AG04450 (cell line): ENCODE data around the gene HDAC10. TPM values are rescaled to one million over a fixed set of nuclear protein-coding genes. Genes with fewer than 3 reads are reported as not detected.
A peak's percentile ranks its signal among the peaks of the same experiment; 100 is the strongest.

Source experiments
- CTCF ChIA-PET: fragments of 300-600, 350-600 bp; formaldehyde crosslinking; extraction: SDS; loops from one replicate; lab custom pipeline; 2022; ENCODE audit warnings: antibody characterized with exemption, inconsistent platforms; lab: Charles Lee
- POLR2A ChIA-PET: fragments of 350-600 bp; formaldehyde crosslinking; extraction: SDS; loops from one replicate; lab custom pipeline; 2021; ENCODE audit warnings: antibody characterized with exemption, inconsistent platforms; lab: Yijun Ruan, JAX
- DNase-seq: peaks from one replicate; pipeline ENCODE4 v3.0.0-alpha.2; 2011; ENCODE audit warnings: low read depth, low spot score
- H3K27ac ChIP-seq: one replicate; pipeline ENCODE4 v1.5.1; 2012; ENCODE audit warnings: low read depth, low read length, control low read depth
- H3K27me3 ChIP-seq: one replicate; pipeline ENCODE4 v1.6.0; 2012; ENCODE audit warnings: low read length; ENCODE audit not compliant: control insufficient read depth, insufficient read depth
- H3K4me3 ChIP-seq: 2 replicates; pipeline ENCODE4 v1.5.1; 2011; ENCODE audit warnings: mild to moderate bottlenecking, low read depth, low read length, control low read depth
- H3K9me3 ChIP-seq: 2 replicates; pipeline ENCODE4 v1.5.1; 2012; ENCODE audit warnings: low read length; ENCODE audit not compliant: control insufficient read depth, insufficient read depth
- polyA plus RNA-seq: library from polyadenylated mRNA; depleted of rRNA; stranded (reverse); fragments of >200 nt; gene quantifications from 2 replicates; pipeline ENCODE4 v1.2.3, GENCODE V29; 2011
- TF ChIP-seq, protein P1 (sequence below): IDR thresholded peaks from 2 replicates; pipeline ENCODE4 v1.5.1; 2011; ENCODE audit warnings: low read depth, low read length, control low read depth, inconsistent platforms

Gene HDAC10
- polyA plus RNA-seq, 1 experiment = 7.0 TPM

GRCh38 chr22:50261615-50262459 is 10.8 kb upstream of the HDAC10 start, which contains the start of gene MAPK12:
TSS of gene MAPK12 (minus strand) at chr22:50261683. CDS start at chr22:50261509, 174 bp downstream.
- H3K27ac ChIP-seq = peak within 1 kb of the TSS; percentile 57
- ChIA-PET POLR2A (interaction anchor here (0.6 to 1.9 kb wide), 3 partner anchors 11 to 34 kb away, joined by 3 to 8 read pairs (median 7); partner anchors contain the start of gene HDAC10), CTCF (interaction anchor here (1.0 to 1.3 kb wide), 3 partner anchors 11 to 80 kb away, joined by 3 to 4 read pairs (median 3); partner anchors contain the start of gene HDAC10)
- peaks cover 4% of the 10 kb centered on the region; the same call in 1 of the 2 replicates for H3K9me3 ChIP-seq
- no peak for DNase-seq
- TF ChIP-seq, protein P1, sequence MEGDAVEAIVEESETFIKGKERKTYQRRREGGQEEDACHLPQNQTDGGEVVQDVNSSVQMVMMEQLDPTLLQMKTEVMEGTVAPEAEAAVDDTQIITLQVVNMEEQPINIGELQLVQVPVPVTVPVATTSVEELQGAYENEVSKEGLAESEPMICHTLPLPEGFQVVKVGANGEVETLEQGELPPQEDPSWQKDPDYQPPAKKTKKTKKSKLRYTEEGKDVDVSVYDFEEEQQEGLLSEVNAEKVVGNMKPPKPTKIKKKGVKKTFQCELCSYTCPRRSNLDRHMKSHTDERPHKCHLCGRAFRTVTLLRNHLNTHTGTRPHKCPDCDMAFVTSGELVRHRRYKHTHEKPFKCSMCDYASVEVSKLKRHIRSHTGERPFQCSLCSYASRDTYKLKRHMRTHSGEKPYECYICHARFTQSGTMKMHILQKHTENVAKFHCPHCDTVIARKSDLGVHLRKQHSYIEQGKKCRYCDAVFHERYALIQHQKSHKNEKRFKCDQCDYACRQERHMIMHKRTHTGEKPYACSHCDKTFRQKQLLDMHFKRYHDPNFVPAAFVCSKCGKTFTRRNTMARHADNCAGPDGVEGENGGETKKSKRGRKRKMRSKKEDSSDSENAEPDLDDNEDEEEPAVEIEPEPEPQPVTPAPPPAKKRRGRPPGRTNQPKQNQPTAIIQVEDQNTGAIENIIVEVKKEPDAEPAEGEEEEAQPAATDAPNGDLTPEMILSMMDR = no peak
- peak within 1 kb of the TSS; percentile 75 for H3K4me3 ChIP-seq
- H3K27me3 ChIP-seq = no peaks in the 10 kb centered on the region

GRCh38 chr22:50260801-50261614 is 9.9 kb upstream of the HDAC10 start:
- DNase-seq = no peak
- ChIA-PET POLR2A (interaction anchor here (0.6 to 1.9 kb wide), 2 partner anchors 10 to 35 kb away, joined by 3 to 8 read pairs; partner anchors contain the start of gene HDAC10), CTCF (interaction anchor here (1.0 to 1.3 kb wide), 2 partner anchors 10 to 67 kb away, joined by 3 to 4 read pairs; partner anchors contain the start of gene HDAC10)
- no peaks in the 10 kb centered on the region; the same call in 1 of the 2 replicates for H3K9me3 ChIP-seq
- H3K27ac ChIP-seq = peak overlapping the region; percentile 57
- no peaks in the 10 kb centered on the region for H3K27me3 ChIP-seq
- peak overlapping the region; percentile 75 for H3K4me3 ChIP-seq
- TF ChIP-seq, protein P1 = no peak

DNA sequence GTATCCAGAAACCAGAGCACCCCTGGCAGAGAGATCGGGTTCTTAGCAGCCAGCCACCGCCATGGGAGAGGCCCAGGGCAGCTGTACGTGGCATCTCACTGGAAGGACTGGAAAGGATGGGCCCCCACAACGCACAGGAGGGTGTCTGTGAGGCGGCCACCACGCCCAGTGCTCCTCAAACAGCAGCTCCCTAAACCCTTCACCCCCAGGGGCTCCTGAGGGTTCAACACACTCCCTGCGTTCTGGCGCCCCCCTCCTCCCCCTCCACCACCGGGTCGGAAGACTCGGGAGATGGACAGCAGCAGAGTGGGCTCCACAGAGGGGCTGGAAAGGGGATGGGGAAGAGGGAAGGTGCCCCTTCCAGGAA is 9.4 kb upstream of the HDAC10 start:
- Histone ChIP-seq H3K27me3 (no peaks in the 10 kb centered on the region), H3K27ac (peak overlapping the region; percentile 57), H3K9me3 (no peaks in the 10 kb centered on the region; the same call in 1 of the 2 replicates), H3K4me3 (peak overlapping the region; percentile 75)
- CTCF ChIA-PET = interaction anchor here (1.3 kb wide), 1 partner anchor 9 kb away, joined by 4 read pairs; the partner anchor contains the start of gene HDAC10
- no peak for DNase-seq
- POLR2A ChIA-PET = interaction anchor here (1.9 kb wide), 1 partner anchor 10 kb away, joined by 8 read pairs; the partner anchor contains the start of gene HDAC10
- TF ChIP-seq, protein P1 = no peak

GRCh38 chr22:50259302-50259701 is 8.2 kb upstream of the HDAC10 start:
- no peak overlapping the region for H3K4me3 ChIP-seq
- no peak overlapping the region for H3K27ac ChIP-seq
- no peaks in the 10 kb centered on the region for H3K27me3 ChIP-seq
- ChIA-PET CTCF (interaction anchor here (1.1 kb wide), 1 partner anchor 82 kb away, joined by 4 read pairs; no protein-coding TSS in a partner anchor), POLR2A (interaction anchor here (0.5 kb wide), 1 partner anchor 18 kb away, joined by 3 read pairs; no protein-coding TSS in a partner anchor)
- no peaks in the 10 kb centered on the region; the same call in 1 of the 2 replicates for H3K9me3 ChIP-seq
- DNase-seq = no peak
- TF ChIP-seq, protein P1 = no peak
